Measurements from ENCODE around the gene MLPH.

DNA sequence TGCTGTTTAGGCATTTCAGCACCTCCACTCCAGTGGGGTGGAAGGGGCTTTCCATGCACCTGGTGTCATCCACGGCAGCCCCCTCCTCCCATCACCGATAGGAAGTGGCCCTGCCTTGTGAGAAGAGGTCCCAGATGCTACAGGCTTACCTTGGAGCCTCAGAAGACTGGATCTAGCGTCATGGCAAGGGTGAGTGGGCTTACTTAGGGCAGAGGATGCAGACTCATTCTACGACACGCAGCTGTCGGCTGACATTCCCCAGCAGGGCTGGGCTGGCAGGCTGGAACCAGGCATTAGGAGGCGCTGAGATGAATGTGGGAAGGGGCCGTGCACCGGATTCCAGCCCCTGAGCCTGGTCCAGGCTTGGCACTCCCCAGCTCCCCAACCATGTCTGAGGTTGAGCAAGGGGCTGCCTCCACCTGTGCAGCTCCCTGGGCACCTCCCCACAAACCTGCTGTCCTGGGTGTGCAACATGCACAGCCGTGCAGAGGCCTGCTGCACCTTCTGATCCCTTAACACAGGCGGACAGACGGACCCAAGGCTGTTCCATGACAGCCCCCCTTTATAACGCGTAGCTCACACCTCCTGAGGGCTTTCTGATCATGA lies 77.6 kb downstream of the MLPH start:
- TF ChIP-seq POLR2A (conservative IDR thresholded peaks at IDR 0.05) (no peak), ZNF707 (CRISPR knock-in tag; conservative IDR thresholded peaks at IDR 0.05) (no peak)

Measured in K562 (cell line).